Esophagus squamous epithelium (tissue), 4 donors: ENCODE results near the gene EIF3K.

Experiments used
- POLR2A ChIP-seq, 4 donors: fragments of 450-650 bp; IDR thresholded peaks; one replicate each; pipeline ENCODE4 v1.6.1; 2017; ENCODE audit warnings: antibody characterized with exemption in 4 of 4, mild to moderate bottlenecking in 4 of 4, moderate library complexity in 3 of 4
- TF ChIP-seq, protein P1 (sequence below), 6 experiments: fragments of 450-650 bp in 4 of 6; fragments of 200-600 bp in 2 of 6; sonication (generic) in 2 of 6; IDR thresholded peaks; one replicate each; pipeline ENCODE4 v1.5.1; 2016 to 2019; ENCODE audit warnings: antibody characterized with exemption in 6 of 6, mild to moderate bottlenecking in 4 of 6, moderate library complexity in 4 of 6

DNA sequence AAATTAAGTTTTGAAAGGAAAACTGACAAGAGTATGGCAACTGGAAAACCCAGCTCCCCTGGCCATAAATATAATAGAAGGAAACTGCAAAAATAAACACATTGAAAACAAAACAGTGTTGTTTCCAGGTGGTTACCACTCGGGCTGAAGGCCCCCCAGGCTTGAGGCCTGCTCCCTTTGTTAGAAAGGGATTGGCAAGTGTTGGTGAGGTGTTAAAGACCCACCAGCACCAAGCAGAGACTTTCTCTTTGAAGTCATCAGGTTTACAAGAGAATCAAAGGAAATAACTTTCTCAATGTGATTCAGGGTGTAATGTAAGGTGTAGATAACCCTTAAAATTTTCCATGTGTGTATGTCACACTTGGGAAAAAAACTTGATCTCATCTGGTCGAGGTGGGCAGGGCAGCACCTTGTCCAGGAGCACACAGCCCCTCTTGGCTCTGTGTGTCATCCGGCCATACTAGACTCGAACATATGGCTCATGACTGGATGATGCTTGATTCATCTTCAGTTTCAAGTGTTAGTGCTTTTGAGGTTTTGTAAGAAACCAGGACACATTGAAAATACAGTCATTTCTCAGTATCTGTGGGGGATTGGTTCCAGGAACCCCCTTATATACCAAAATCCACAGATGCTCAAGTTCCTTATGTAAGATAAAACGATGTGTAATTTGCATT lies 36.3 kb downstream of the EIF3K start:
- TF ChIP-seq, protein P1, sequence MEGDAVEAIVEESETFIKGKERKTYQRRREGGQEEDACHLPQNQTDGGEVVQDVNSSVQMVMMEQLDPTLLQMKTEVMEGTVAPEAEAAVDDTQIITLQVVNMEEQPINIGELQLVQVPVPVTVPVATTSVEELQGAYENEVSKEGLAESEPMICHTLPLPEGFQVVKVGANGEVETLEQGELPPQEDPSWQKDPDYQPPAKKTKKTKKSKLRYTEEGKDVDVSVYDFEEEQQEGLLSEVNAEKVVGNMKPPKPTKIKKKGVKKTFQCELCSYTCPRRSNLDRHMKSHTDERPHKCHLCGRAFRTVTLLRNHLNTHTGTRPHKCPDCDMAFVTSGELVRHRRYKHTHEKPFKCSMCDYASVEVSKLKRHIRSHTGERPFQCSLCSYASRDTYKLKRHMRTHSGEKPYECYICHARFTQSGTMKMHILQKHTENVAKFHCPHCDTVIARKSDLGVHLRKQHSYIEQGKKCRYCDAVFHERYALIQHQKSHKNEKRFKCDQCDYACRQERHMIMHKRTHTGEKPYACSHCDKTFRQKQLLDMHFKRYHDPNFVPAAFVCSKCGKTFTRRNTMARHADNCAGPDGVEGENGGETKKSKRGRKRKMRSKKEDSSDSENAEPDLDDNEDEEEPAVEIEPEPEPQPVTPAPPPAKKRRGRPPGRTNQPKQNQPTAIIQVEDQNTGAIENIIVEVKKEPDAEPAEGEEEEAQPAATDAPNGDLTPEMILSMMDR (IDR thresholded peaks at IDR 0.05), result no peak
- no peak for TF ChIP-seq POLR2A (IDR thresholded peaks at IDR 0.05)
